ENCODE results near the gene GANC.

GANC gene

DNA sequence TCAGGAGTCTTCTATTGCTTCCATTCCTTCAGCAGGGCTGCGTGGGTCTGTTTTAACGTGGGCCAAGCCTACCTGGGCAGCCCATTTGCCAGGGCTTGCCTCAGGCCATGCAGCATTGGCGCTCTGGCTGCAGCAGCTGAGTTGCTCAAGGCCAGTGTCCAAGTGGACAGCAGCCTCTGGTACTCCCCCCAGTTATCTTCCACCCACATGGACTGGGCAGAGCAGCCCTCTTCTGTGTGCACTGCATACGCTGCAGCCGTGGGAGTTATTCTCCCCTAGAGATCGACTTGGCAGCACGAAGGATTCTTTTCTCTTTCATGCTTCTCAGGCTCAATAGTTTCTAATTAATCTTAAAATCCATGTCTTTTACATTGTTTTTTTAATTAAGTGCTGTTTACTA, 79.4 kb downstream of the GANC start:
- DNase-seq = no peak

- DNase-seq = no peak
These were observed 80.1 kb downstream of the GANC start for GRCh38 chr15:42353061-42353460.

DNA sequence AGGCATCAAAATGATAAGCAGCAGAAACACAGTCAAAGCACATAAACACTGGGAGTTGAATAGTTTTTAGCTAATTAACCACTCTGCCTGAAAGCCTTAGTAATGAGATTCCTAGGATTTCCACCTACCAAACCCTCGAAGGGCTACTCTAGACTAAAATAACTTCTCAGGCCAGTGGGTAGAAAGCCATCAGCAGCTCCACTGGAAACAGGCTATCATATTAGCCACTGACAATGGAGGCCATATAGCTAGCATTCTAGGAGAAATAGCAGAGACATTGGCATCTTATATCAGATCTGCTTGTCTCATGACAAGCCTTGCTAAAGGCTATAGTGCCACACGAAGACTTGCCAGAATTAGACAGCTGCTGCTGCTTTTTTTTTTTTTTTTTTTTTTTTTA, 81.8 kb downstream of the GANC start:
- no peak for DNase-seq

DNA sequence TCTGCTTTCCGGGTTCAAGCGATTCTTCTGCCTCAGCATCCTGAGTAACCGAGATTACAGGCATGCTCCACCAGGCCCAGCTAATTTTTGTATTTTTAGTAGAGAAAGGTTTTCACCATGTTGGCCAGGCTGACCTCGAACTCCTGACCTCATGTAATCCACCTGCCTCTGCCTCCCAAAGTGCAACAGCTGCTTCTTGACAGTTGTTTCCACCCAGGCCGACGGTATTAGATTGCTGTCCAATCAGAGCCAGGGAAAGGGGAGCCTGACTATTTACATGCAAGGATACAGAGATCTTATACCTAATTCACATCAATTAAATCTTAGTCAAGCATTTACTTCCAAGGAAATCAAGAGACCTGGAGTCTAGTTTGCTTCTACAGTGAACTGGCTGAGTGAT, 82.3 kb downstream of the GANC start:
- no peak for DNase-seq

- DNase-seq = no peak
These were observed 83.8 kb downstream of the GANC start for GRCh38 chr15:42356851-42357250.

DNA sequence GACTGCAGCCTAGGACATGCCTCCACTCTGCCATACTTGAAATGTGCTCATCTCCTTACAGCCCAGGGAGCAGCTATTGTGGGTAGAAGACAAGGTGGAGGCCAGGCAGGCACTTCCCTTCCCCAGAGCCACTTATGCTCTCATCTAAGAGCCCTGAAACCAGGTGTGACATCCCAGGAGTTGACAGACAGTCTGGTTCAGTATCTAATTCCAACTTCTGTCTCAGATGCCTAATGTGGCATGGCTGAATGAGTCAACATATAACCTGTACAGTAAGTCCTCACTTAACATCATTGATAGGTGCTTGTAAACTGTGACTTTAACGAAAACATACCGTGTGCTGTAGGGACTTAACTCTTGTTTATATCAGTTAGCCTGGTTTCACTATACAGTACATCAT, 85.1 kb downstream of the GANC start:
- DNase-seq = no peak

- DNase-seq = no peak
These were observed 86.2 kb downstream of the GANC start, which contains the start of gene CAPN3 for GRCh38 chr15:42359249-42359648. TSS of gene CAPN3 (plus strand) at chr15:42359501. CDS start at chr15:42359806, 305 bp downstream.

GRCh38 chr15:42359985-42360384, 87.0 kb downstream of the GANC start:
- DNase-seq = no peak

GRCh38 chr15:42360535-42361112, 87.6 kb downstream of the GANC start:
- no peak for DNase-seq

DNA sequence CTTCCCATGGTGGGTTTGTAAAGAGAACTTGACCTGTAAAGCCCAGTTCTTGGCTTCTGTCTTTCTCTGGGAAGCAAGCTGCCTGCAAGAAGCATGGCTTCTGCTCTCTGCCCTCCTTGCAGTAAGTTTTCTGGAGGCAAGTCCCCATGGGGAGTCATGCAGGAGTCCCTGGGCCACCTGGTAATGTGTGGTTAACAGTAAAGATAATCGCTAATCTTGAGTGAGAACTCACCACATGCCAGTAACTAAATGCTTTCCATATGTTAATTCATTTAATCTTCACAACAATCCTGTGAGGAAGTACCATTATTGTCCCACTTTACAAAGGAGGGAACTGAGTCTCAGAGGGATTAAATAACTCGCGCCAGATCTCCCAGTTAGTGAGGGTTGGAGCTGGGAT, 90.5 kb downstream of the GANC start:
- no peak for DNase-seq

DNA sequence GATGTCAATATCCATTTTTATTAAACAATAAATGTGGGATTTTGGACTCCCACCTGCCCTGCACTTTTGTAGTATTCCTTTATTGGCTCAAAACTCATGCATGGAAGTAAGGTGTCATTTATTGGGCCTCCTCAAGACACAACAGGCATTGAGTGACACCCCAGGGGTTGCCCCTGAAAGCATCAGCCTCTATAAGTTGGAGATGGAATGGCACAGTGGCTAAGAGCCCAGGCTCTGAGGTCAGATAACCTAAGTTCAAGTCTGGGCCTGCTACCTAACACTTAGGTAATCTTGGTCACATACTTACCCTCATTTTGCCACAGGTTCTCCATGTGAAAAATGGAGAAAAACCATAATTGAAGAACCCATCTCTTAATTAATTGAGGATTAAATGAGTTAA, 90.9 kb downstream of the GANC start:
- no peak for DNase-seq

DNA sequence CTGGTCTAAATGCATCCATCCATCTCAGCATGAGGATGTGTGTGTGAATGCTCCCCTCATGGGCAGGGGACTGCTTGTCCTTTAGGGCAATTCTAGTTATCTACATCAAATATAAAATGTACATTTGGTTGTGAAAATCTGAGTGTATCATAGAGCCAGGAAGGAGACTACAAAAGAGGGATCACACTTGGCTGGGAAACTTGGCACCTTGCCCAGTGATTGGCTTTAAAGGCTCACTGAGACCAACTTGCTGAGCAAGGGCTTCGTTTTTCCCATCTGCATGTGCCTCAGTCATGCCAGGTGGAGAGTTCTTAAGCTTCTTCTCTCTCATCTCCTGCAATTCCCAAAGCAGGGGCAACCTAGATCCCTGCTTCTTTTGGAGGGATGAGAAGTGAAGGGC, 91.5 kb downstream of the GANC start:
- DNase-seq = no peak

DNA sequence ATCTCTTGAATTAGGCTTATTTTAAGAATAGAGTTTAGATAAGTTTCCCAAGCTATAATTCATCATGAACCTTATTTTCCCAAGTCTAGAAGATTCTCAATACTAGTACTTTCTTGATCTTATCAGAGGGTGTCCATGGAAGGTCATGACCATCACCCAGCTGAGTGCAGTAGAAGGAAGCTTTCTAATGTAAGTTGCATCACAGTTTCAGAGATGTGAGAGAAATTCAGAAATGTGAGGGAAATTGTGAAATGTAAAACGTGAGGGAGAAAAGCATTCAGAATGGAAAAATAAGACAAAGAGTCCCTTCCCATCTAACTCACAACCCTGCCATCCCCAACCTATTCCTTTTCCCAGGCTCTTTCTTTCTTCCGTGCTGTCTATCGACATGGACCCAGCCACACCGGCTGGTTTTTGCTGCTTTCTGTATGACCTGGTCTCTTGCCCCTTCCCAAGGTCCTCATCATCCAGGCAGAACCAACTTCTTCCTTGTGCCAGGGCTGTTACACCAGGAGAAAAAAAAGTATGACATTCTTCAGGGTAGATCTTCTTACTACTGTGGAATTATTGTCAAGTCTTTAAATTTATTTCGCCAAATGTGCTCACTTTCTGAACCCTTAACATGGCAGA, 93.0 kb downstream of the GANC start:
- DNase-seq = no peak

DNA sequence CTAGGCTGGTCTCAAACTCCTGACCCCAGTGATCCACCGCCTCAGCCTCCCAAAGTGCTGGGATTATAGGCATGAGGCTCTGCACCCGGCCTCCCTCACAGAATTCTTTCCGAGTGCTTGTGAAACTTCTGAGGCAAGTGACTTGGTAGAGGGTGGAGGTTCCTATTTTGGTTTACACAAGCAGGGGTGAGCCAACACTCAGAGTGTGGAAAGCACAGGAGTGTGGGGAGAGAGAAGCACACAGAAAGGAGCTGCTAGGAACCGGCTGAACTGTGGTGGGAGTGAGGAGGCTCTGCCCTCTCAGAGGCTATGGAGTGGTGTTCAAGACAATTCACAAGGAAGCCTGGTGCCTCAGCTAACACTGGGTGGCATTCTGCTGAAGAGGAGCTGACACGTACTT, 94.0 kb downstream of the GANC start:
- no peak for DNase-seq

DNA sequence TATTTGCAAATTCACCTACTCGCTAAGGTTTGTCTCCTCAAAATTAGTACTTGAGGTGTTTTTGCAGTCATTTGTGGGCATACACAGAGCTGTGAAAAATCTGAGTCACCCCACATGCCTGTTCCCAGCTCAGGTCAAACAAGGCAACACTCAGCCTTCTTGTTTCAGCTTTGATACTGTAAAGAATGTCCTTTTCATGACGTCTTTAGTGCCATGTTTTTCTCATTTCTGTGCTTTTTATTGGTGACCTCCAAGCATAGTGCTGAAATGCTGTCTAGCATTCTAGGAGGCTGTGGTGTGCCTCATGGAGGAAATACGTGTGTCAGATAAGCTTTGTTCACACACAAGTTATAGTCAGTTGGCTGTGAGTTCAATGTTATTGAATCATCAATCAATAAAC, 95.1 kb downstream of the GANC start:
- no peak for DNase-seq

DNA sequence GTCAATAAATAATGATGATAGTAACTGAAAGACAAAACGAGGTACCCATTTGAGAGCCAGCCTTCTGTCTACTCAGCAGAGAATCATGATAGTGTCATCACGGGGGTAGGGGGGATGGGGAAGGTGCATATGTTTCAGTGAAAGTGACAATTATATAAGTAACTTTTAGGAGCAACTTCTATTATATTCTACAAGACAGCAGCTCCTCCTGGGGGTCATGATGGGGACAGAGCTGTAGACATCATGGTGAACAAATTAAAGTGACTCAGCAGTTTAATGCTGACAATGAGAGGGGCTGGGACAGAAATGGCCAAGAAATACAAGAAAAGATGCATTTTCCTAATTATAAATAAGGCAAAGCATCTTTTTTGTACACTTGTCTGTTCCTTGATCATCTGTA, 98.1 kb downstream of the GANC start:
- no peak for DNase-seq

DNA sequence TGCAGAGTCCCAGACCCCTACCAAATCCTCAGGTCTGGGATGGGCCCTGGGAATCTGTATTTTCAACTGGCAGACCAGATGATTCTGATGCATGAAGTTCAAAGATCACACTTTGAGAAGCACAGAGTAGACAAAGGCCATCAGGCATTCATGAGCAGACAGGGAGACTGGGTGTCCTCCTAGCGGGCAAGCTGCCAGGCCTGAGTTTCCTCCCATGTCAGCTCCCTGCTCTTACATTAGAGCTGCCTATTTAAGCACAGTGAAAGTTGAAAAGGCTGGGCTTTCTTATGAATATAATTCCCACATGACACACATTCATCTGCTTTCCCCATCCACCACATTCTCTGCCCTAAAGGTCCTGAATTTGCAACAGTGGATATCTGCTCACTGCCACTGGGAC, 100.3 kb downstream of the GANC start:
- DNase-seq = no peak

DNA sequence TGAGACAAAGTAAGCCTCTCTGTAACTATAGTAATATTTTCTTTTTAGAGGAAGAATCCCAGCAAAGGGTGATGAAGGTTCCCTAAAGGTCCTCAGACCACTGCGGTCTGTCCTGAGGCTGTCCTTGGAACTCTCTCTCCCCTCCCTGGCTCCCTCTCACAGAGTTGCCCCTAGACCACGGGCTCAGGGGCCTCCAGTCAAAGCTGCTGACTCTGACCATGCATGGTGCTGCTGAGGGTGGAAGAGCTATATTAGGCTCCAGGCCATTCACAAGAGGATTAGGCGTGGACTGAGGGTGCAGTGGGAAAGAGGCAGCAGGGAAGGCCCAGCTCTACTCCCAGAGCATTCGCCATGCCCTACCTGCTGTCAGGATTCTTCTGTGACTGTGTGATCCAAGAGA, 100.9 kb downstream of the GANC start:
- no peak for DNase-seq

DNA sequence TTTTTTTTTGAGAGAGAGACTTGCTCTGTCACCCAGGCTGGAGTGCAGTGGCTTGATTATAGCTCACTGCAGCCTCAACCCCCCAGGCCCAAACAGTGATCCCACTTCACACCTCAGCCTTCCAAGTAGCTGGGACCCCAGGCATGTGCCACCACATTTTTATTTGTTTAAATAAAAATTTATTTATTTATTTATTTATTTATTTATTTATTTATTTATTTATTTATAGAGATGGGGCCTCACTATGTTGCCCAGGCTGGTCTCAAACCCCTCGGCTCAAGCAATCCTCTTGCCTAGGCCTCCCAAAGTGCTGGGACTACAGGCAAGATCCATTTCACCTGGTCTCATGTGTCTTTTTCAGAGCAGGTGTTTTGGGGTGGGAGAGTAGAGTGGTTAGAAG, 101.8 kb downstream of the GANC start:
- DNase-seq = no peak

- DNase-seq = no peak
These were observed 102.3 kb downstream of the GANC start for GRCh38 chr15:42375252-42375651.

GRCh38 chr15:42375941-42376340, 102.9 kb downstream of the GANC start:
- DNase-seq = no peak

GRCh38 chr15:42378011-42378410, 105.0 kb downstream of the GANC start:
- DNase-seq = no peak

- no peak for DNase-seq
These were observed 111.6 kb downstream of the GANC start for GRCh38 chr15:42384597-42384996.

- DNase-seq = peak; percentile 35
These were observed 112.4 kb downstream of the GANC start for GRCh38 chr15:42385206-42385979.

Measured in NCI-H2227 treated with DMSO at 0.1 percent for 48 hours (cell line).